Sigmoid colon (tissue), 4 donors: Measurements from ENCODE around the gene ANKH.

Experiments used
- CTCF ChIP-seq, 4 experiments: fragments of 450-650 bp in 3 of 4; fragments of 200-600 bp in 1 of 4; IDR thresholded peaks; one replicate each; pipeline ENCODE4 v1.5.1; 2016 to 2019; ENCODE audit warnings: antibody characterized with exemption in 4 of 4, mild to moderate bottlenecking in 3 of 4, moderate library complexity in 2 of 4
- POLR2A ChIP-seq, 2 donors: fragments of 450-650 bp; IDR thresholded peaks; one replicate each; pipeline ENCODE4 v1.6.1; 2016; ENCODE audit warnings: antibody characterized with exemption in 2 of 2, mild to moderate bottlenecking in 2 of 2, moderate library complexity in 2 of 2
- POLR2AphosphoS5 ChIP-seq, 4 donors: sonication (generic); formaldehyde crosslinking; IDR thresholded peaks; one replicate each; pipeline ENCODE4 v1.6.1; 2017; ENCODE audit warnings: antibody characterized with exemption in 4 of 4

- TF ChIP-seq CTCF (IDR thresholded peaks at IDR 0.05) (no peak), POLR2A (IDR thresholded peaks at IDR 0.05) (no peak), POLR2AphosphoS5 (IDR thresholded peaks at IDR 0.05) (no peak)
Measured at GRCh38 chr5:14884062-14884612, 12.6 kb upstream of the ANKH start.
